Erythroblast (primary cell): ENCODE results near the gene SBNO2.

Source experiments
- GATA1 ChIP-seq: IDR thresholded peaks from 2 replicates; pipeline ENCODE4 v1.6.1; 2011; ENCODE audit warnings: low read depth, mild to moderate bottlenecking, control low read depth, low read length, moderate library complexity
- POLR2A ChIP-seq: IDR thresholded peaks from 2 replicates; pipeline ENCODE4 v1.6.1; 2011; ENCODE audit warnings: mild to moderate bottlenecking, low read length

DNA sequence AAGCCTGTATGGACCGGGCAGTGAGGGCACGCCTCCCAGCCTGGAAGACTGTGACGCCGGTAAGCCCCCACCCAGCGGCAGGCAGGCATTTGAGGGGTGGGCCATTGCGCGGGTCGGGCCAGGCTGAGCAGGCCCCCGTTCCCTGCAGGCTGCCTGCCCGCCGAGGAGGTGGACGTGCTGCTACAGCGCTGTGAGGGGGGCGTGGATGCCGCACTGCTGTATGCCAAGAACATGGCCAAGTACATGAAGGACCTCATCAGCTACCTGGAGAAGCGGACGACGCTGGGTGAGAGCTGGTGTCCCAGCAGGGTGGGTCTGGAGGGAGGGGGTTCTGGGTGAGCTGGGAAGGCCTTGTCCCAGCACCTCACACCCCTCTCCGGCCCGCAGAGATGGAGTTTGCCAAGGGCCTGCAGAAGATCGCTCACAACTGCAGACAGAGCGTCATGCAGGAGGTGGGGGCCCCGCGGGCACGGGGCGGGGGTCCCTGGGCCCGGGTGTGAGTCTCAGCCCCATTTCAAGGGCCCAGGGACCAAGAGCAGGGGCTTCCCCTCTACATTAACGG lies 100.0 kb downstream of the SBNO2 start:
- TF ChIP-seq POLR2A: no peak
- no peak for TF ChIP-seq GATA1
